Uterus (tissue), 4 donors: ENCODE data around the gene ELF4. TPM values are rescaled to one million over a fixed set of nuclear protein-coding genes. Genes with fewer than 3 reads are reported as not detected.
"Not testable (repeated sequence)": the region's sequence is repeated elsewhere in the genome, so short reads cannot be mapped to it uniquely, and the experiment has no call there.

Experiments used
- DNase-seq, 2 donors: peaks; one replicate each; pipeline ENCODE4 v3.0.0-alpha.2; 2019 to 2020
- H3K27ac ChIP-seq, 2 donors: fragments of 200-600 bp; sonication (generic); 1 replicate in 1 of 2; 2 replicates in 1 of 2; pipeline ENCODE4 v1.5.1; 2016 to 2018
- H3K27me3 ChIP-seq, 2 donors: fragments of 200-600 bp; sonication (generic); one replicate each; pipeline ENCODE4 v1.5.1; 2018 to 2019; ENCODE audit warnings: control low read depth in 1 of 2
- H3K36me3 ChIP-seq, 2 donors: fragments of 200-600 bp; sonication (generic); one replicate each; pipeline ENCODE4 v1.5.1; 2019; ENCODE audit warnings: control low read depth in 1 of 2
- H3K4me1 ChIP-seq, 2 donors: fragments of 200-600 bp; sonication (generic); one replicate each; pipeline ENCODE4 v1.5.1; 2018 to 2019; ENCODE audit warnings: control low read depth in 1 of 2
- H3K4me3 ChIP-seq, 2 donors: fragments of 200-600 bp; sonication (generic); 1 replicate in 1 of 2; 2 replicates in 1 of 2; pipeline ENCODE4 v1.5.1; 2018 to 2019; ENCODE audit warnings: mild to moderate bottlenecking in 1 of 2
- H3K9me3 ChIP-seq, 2 donors: fragments of 200-600 bp; sonication (generic); one replicate each; pipeline ENCODE4 v1.5.1; 2019; ENCODE audit warnings: control low read depth in 1 of 2
- POLR2A ChIP-seq, 2 donors: fragments of 450-650 bp; IDR thresholded peaks; one replicate each; pipeline ENCODE4 v1.6.1; 2016; ENCODE audit warnings: antibody characterized with exemption in 2 of 2, mild to moderate bottlenecking in 1 of 2, moderate library complexity in 1 of 2
- intact Hi-C: fragments of 100-400 bp; cut with DNase I; formaldehyde crosslinking; loops from one replicate; pipeline ENCODE4 v1.15.1; 2023; ENCODE audit warnings: low total_unique reads
- total RNA-seq, 4 donors: library from RNA; depleted of rRNA in 3 of 4; stranded (reverse); fragments of >200 nt in 3 of 4; gene quantifications; one replicate each; pipeline versions ENCODE4 v1.1.0 to v1.2.4, GENCODE V29; 2014 to 2023
- TF ChIP-seq, protein P1 (sequence below), 4 experiments: fragments of 200-600 bp in 2 of 4; fragments of 450-650 bp in 2 of 4; sonication (generic) in 2 of 4; IDR thresholded peaks; one replicate each; pipeline ENCODE4 v1.5.1; 2016 to 2019; ENCODE audit warnings: antibody characterized with exemption in 4 of 4, mild to moderate bottlenecking in 2 of 4, moderate library complexity in 1 of 4
- donor health status: DM: yes; HTN: yes; CAD: no.

ELF4 gene
- total RNA-seq, 4 donors from 2014 or later = 4.6 to 22.3 (median 11.8) TPM

DNA sequence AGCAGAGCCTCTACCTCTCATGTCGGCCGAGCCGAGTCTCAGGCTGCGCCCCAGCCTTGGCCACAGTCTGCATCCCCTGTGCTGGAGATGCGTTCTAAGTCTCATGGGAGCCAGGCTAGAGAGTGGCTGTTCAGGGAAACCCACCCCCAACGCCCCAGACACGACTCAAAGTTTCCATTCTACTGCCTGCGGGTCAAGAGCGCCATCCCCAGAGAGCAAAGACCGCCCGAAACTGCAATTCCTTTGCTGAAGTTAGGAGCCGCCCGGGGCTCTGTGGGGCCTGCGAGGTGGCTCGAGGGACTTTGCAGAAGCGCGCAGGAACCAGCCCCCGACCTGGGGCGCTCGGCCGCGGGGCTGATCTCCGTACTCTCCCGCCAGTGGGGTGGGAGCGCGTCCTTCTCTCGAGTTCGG, 10.0 kb upstream of the ELF4 start:
- intact Hi-C loops = no loop called here
- Histone ChIP-seq H3K4me1 (no peaks in the 10 kb centered on the region), H3K27me3 (no peaks in the 10 kb centered on the region), H3K9me3 (no peaks in the 10 kb centered on the region), H3K27ac (peak overlapping the region; percentile 79 to 87), H3K36me3 (no peaks in the 10 kb centered on the region), H3K4me3 (peak overlapping the region in 1 of 2 donors; percentile 3)
- TF ChIP-seq, protein P1, sequence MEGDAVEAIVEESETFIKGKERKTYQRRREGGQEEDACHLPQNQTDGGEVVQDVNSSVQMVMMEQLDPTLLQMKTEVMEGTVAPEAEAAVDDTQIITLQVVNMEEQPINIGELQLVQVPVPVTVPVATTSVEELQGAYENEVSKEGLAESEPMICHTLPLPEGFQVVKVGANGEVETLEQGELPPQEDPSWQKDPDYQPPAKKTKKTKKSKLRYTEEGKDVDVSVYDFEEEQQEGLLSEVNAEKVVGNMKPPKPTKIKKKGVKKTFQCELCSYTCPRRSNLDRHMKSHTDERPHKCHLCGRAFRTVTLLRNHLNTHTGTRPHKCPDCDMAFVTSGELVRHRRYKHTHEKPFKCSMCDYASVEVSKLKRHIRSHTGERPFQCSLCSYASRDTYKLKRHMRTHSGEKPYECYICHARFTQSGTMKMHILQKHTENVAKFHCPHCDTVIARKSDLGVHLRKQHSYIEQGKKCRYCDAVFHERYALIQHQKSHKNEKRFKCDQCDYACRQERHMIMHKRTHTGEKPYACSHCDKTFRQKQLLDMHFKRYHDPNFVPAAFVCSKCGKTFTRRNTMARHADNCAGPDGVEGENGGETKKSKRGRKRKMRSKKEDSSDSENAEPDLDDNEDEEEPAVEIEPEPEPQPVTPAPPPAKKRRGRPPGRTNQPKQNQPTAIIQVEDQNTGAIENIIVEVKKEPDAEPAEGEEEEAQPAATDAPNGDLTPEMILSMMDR (IDR thresholded peaks at IDR 0.05) = no peak
- TF ChIP-seq POLR2A (IDR thresholded peaks at IDR 0.05) = no peak
- DNase-seq = no peak

DNA sequence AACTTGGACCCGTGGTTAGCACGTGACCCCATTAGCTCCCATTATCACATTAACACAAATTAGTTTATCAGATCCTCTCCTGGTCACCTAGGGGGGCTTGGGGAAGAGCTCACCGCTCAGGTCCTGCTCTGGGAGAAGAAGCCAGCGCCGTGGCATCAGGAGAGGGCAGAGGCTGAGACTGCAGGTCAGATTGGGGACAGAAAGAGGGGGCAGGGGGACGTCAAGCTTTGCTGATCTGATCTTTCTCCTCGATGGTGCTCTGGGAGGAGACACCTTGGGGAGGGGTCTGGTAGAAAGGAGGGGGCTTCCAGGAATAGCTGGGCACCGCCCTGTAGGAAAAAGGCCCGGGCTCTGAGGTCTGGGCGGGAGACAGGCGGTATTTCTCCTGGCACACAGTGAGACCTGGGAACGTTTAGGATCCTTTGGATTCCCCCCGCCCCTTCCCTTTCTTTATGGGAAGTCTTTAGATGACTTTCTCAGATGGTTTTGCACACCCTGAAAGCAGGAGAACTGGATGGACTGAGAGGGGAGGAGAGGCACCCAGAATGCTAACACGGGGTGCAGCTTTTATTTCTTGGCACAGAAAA, 9.1 kb upstream of the ELF4 start:
- no peak for TF ChIP-seq POLR2A (IDR thresholded peaks at IDR 0.05)
- TF ChIP-seq, protein P1 (IDR thresholded peaks at IDR 0.05) = no peak
- Histone ChIP-seq H3K4me1 (no peaks in the 10 kb centered on the region), H3K4me3 (peak overlapping the region in 1 of 2 donors; percentile 12), H3K9me3 (no peaks in the 10 kb centered on the region), H3K36me3 (no peaks in the 10 kb centered on the region), H3K27me3 (no peaks in the 10 kb centered on the region), H3K27ac (peak overlapping the region; percentile 79 to 87)
- intact Hi-C loops = no loop called here
- DNase-seq = no peak

DNA sequence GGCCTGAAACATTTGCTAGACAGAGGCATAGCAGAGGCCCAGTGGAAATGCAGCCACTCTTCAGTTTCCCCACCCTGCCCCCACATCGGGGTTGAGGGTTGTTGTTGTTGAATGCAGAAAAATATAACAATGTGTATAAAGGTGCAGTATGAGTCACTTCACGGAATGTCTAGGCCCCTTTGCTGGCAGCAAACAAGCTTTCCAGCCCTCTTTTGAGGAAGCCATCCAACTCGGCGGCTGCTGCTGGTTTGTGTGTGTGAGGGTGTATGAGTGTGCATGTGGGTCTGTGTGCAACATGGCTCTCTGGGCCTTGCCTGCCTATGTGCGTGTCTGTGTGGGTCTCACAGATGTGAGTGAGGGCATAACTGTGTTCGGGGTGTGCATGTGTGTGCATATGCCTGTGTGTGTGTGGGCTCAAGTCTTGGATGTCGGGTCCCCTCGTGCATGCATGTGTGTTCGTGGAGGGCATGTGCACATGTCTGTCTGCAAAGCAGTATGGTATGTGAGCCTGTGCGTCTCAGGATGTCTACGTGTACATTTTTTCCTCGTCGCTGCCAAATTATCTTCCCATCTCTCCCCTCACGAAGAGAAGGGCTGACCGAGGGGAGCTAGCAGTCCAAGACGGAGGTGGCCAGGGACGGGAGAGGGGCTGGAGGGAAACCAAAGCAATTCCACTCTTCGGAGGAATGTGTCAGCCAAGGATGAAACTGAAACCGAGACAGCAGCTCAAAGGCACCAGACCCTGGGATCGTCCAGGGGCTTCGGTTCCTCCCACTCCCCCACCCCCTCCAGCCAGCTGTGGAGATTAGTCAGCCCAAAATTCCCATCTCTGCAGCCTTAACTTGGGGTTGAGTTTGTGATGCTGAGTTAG, 8.4 kb upstream of the ELF4 start:
- DNase-seq = peak; percentile 38 to 47
- no peaks in the 10 kb centered on the region for H3K36me3 ChIP-seq
- peak overlapping the region in 1 of 2 donors; percentile 12 for H3K4me3 ChIP-seq
- peak overlapping the region; percentile 79 to 87 for H3K27ac ChIP-seq
- no peaks in the 10 kb centered on the region for H3K27me3 ChIP-seq
- H3K4me1 ChIP-seq = no peaks in the 10 kb centered on the region
- H3K9me3 ChIP-seq = no peaks in the 10 kb centered on the region
- TF ChIP-seq, protein P1 (IDR thresholded peaks at IDR 0.05) = no peak
- TF ChIP-seq POLR2A (IDR thresholded peaks at IDR 0.05) = no peak
- intact Hi-C loops = no loop called here

DNA sequence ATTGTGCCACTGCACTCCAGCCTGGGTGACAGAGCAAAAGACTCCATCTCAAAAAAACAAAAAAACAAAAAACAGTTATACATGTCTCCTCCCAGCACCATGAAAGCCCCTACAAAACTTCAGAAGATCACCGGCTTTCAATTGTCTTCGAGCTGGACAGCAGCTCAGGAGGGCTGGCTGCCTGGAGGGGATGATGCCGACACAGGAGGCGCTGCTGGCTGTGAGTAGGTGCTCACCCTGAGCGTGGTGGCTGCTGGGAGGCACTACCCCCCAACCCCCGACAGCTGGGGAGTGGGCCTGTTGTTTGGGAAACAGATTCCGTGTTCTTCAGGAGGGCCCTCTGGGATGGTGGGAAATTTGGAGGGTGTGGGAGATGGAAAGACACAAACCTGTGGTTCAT, 6.9 kb upstream of the ELF4 start:
- Histone ChIP-seq H3K27ac (peak overlapping the region in 1 of 2 donors; percentile 79), H3K27me3 (no peaks in the 10 kb centered on the region), H3K4me1 (no peaks in the 10 kb centered on the region), H3K9me3 (no peaks in the 10 kb centered on the region), H3K36me3 (no peaks in the 10 kb centered on the region), H3K4me3 (no peak overlapping the region)
- no peak for DNase-seq
- no peak for TF ChIP-seq POLR2A (IDR thresholded peaks at IDR 0.05)
- TF ChIP-seq, protein P1 (IDR thresholded peaks at IDR 0.05) = no peak
- intact Hi-C loops = no loop called here

DNA sequence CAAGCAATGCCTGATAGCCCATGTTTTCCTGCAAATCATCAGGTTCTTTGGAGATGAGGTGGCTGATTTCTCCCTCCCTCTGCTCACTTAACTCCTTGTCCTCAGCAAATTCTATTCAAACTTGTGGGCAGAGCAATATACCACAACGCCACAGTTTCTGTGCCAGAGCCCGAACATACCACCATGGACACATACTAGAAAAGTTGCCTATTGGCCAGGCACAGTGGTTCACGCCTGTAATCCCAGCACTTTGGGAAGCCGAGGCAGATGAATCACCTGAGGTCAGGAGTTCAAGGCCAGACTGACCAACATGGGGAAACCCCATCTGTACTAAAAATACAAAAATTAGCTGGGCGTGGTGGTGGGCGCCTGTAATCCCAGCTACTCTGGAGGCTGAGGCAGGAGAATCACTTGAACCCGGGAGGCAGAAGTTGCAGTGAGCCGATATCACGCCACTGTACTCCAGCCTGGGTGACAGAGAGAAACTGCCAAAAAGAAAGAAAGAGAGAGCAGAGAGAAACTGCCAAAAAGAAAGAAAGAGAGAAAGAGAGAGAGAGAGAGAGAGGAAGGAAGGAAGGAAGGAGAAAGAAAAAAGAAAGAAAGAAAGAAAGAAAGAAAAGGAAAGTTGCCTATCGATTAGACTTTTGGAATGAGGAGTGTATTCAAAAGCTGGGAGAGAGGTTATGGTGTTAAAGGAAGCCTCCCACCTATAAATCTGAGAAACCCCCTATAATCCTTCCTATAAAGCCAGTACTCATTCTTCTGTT, 5.0 kb upstream of the ELF4 start:
- H3K4me1 ChIP-seq, H3K27ac ChIP-seq, H3K36me3 ChIP-seq, H3K27me3 ChIP-seq, intact Hi-C loops, DNase-seq, H3K4me3 ChIP-seq, H3K9me3 ChIP-seq: not testable (repeated sequence)
